Calu3 (cell line): ENCODE data around the gene NOP56. TPM values are rescaled to one million over a fixed set of nuclear protein-coding genes. Genes with fewer than 3 reads are reported as not detected.

Experiments used
- BruUV-seq: library from RNA; stranded (reverse); fragments of 400-500 nt; replicated peaks from 2 replicates; lab custom pipeline; 2021; lab: Mats Ljungman, UMichigan
- CTCF ChIA-PET: fragments of 300-600 bp; sonication (Branson Sonifier 250); formaldehyde crosslinking; loops from one replicate; lab custom pipeline; 2022; ENCODE audit warnings: antibody characterized with exemption; lab: Charles Lee
- DNase-seq: peaks from one replicate; pipeline ENCODE4 v3.0.0; 2022
- H3K27ac Mint-ChIP-seq: one replicate; pipeline ENCODE4 v1.8.0; 2022; ENCODE audit warnings: mixed read lengths; ENCODE audit not compliant: unreplicated experiment
- H3K27me3 Mint-ChIP-seq: one replicate; pipeline ENCODE4 v1.8.0; 2022; ENCODE audit warnings: mixed read lengths; ENCODE audit not compliant: unreplicated experiment
- H3K36me3 Mint-ChIP-seq: one replicate; pipeline ENCODE4 v1.8.0; 2022; ENCODE audit warnings: mild to moderate bottlenecking, moderate library complexity, mixed read lengths; ENCODE audit not compliant: insufficient read depth, unreplicated experiment
- H3K4me1 Mint-ChIP-seq: one replicate; pipeline ENCODE4 v1.8.0; 2022; ENCODE audit warnings: mild to moderate bottlenecking, low read depth, mixed read lengths; ENCODE audit not compliant: unreplicated experiment
- H3K4me3 Mint-ChIP-seq: one replicate; pipeline ENCODE4 v1.8.0; 2022; ENCODE audit warnings: mild to moderate bottlenecking, low read depth, moderate library complexity, mixed read lengths; ENCODE audit not compliant: unreplicated experiment
- H3K9me3 Mint-ChIP-seq: one replicate; pipeline ENCODE4 v1.8.0; 2022; ENCODE audit warnings: low read depth, mixed read lengths; ENCODE audit not compliant: unreplicated experiment
- CTCF ChIP-seq: fragments of 200-600 bp; IDR thresholded peaks from one replicate; pipeline ENCODE4 v1.8.0; 2022; ENCODE audit warnings: antibody characterized with exemption; ENCODE audit not compliant: unreplicated experiment
- intact Hi-C: fragments of 100-400 bp; cut with micrococcal nuclease; formaldehyde crosslinking; loops from one replicate; pipeline ENCODE4 v1.10.0; 2022; ENCODE audit not compliant: unreplicated experiment
- total RNA-seq: library from RNA; stranded (reverse); gene quantifications from 2 replicates; pipeline ENCODE4 v1.2.3, GENCODE V29; 2022

Gene NOP56
- total RNA-seq, 1 experiment from 2014 or later: 303 TPM

GRCh38 chr20:2654384-2654822 lies 2.0 kb downstream of the NOP56 start:
- H3K27me3 Mint-ChIP-seq: no peaks in the 10 kb centered on the region
- CTCF ChIA-PET: interaction anchor here (0.6 to 1.5 kb wide), 2 partner anchors 9 to 857 kb away, joined by 5 to 8 read pairs; partner anchors contain the start of gene IDH3B
- BruUV-seq: no TSS peak
- no peak for TF ChIP-seq CTCF
- H3K27ac Mint-ChIP-seq: no peak overlapping the region
- H3K4me3 Mint-ChIP-seq: peak overlapping the region; percentile 81
- H3K4me1 Mint-ChIP-seq: peaks cover 9% of the 10 kb centered on the region
- DNase-seq: no peak
- no peaks in the 10 kb centered on the region for H3K9me3 Mint-ChIP-seq
- peaks cover 59% of the 10 kb centered on the region for H3K36me3 Mint-ChIP-seq
- intact Hi-C loops: no loop called here

GRCh38 chr20:2654831-2655230 lies 2.4 kb downstream of the NOP56 start:
- intact Hi-C loops: no loop called here
- H3K4me3 Mint-ChIP-seq: peak overlapping the region; percentile 81
- CTCF ChIA-PET: interaction anchor here (0.6 to 1.5 kb wide), 2 partner anchors 9 to 857 kb away, joined by 5 to 8 read pairs; partner anchors contain the start of gene IDH3B
- DNase-seq: no peak
- BruUV-seq: no TSS peak
- no peaks in the 10 kb centered on the region for H3K27me3 Mint-ChIP-seq
- peaks cover 59% of the 10 kb centered on the region for H3K36me3 Mint-ChIP-seq
- no peak for TF ChIP-seq CTCF
- no peak overlapping the region for H3K27ac Mint-ChIP-seq
- peaks cover 9% of the 10 kb centered on the region for H3K4me1 Mint-ChIP-seq
- no peaks in the 10 kb centered on the region for H3K9me3 Mint-ChIP-seq

- no peaks in the 10 kb centered on the region for H3K27me3 Mint-ChIP-seq
- DNase-seq: no peak
- CTCF ChIA-PET: interaction anchor here (1.5 kb wide), 1 partner anchor 8 kb away, joined by 5 read pairs; the partner anchor contains the start of gene IDH3B
- no peak for TF ChIP-seq CTCF
- no peaks in the 10 kb centered on the region for H3K9me3 Mint-ChIP-seq
- H3K27ac Mint-ChIP-seq: no peak overlapping the region
- peaks cover 9% of the 10 kb centered on the region for H3K4me1 Mint-ChIP-seq
- BruUV-seq: no TSS peak
- no peak overlapping the region for H3K4me3 Mint-ChIP-seq
- H3K36me3 Mint-ChIP-seq: peaks cover 62% of the 10 kb centered on the region
- intact Hi-C loops: no loop called here
These were observed 3.1 kb downstream of the NOP56 start for GRCh38 chr20:2655331-2656116.

- Mint-ChIP-seq H3K27ac (peak overlapping the region; percentile 67), H3K36me3 (peaks cover 66% of the 10 kb centered on the region), H3K4me1 (peaks cover 9% of the 10 kb centered on the region), H3K9me3 (no peaks in the 10 kb centered on the region), H3K27me3 (no peaks in the 10 kb centered on the region), H3K4me3 (no peak overlapping the region)
- no peak for TF ChIP-seq CTCF
- no TSS peak for BruUV-seq
- intact Hi-C loops: no loop called here
- CTCF ChIA-PET: no interaction called here
- DNase-seq: no peak
These were observed 4.2 kb downstream of the NOP56 start for GRCh38 chr20:2656471-2657117.
